GM10266 (cell line): ENCODE results near the gene SPTBN5.

Experiments used
- DNase-seq: peaks from one replicate; pipeline ENCODE4 v3.0.0; 2012; ENCODE audit errors: extremely low spot score
- CTCF ChIP-seq: IDR thresholded peaks from 2 replicates; pipeline ENCODE4 v1.5.1; 2012; ENCODE audit warnings: mild to moderate bottlenecking, low read depth; ENCODE audit not compliant: control insufficient read depth, insufficient read depth; ENCODE audit errors: missing control alignments

Gene SPTBN5

GRCh38 chr15:41891226-41891625 lies 2.6 kb downstream of the SPTBN5 start:
- no peak for TF ChIP-seq CTCF
- no peak for DNase-seq

GRCh38 chr15:41890050-41890690 lies 3.7 kb downstream of the SPTBN5 start:
- DNase-seq, result no peak
- no peak for TF ChIP-seq CTCF

GRCh38 chr15:41888662-41889253 lies 5.1 kb downstream of the SPTBN5 start:
- TF ChIP-seq CTCF, result no peak
- no peak for DNase-seq

- TF ChIP-seq CTCF, result no peak
- DNase-seq, result no peak
Observed at GRCh38 chr15:41887893-41888292, 6.0 kb downstream of the SPTBN5 start.

GRCh38 chr15:41887161-41887560 lies 6.7 kb downstream of the SPTBN5 start:
- no peak for TF ChIP-seq CTCF
- no peak for DNase-seq

GRCh38 chr15:41886741-41887140 lies 7.1 kb downstream of the SPTBN5 start:
- TF ChIP-seq CTCF, result no peak
- no peak for DNase-seq

GRCh38 chr15:41885841-41886240 lies 8.0 kb downstream of the SPTBN5 start:
- no peak for DNase-seq
- TF ChIP-seq CTCF, result no peak
